HepG2 (cell line): Measurements from ENCODE around the gene FALEC. TPM values are rescaled to one million over a fixed set of nuclear protein-coding genes. Genes with fewer than 3 reads are reported as not detected.

Experiments used
- ARID4A ChIP-seq: sonication (generic); formaldehyde crosslinking; IDR thresholded peaks from 2 replicates; pipeline ENCODE4 v1.5.0; 2020; ENCODE audit warnings: mild to moderate bottlenecking, missing genetic modification reagents, borderline replicate concordance
- FOXA3 ChIP-seq: IDR thresholded peaks from 2 replicates; pipeline ENCODE4 v1.6.1; 2016; ENCODE audit warnings: missing genetic modification reagents, missing compliant biosample characterization
- GABPB1 ChIP-seq: IDR thresholded peaks from 2 replicates; pipeline ENCODE4 v1.6.1; 2016; ENCODE audit warnings: mild to moderate bottlenecking, missing genetic modification reagents, moderate library complexity, missing compliant biosample characterization
- GPBP1L1 ChIP-seq: sonication (generic); formaldehyde crosslinking; IDR thresholded peaks from 2 replicates; pipeline ENCODE4 v1.5.0; 2020; ENCODE audit warnings: mild to moderate bottlenecking, missing genetic modification reagents
- HMG20B ChIP-seq: conservative IDR thresholded peaks from 2 replicates; pipeline ENCODE4 v1.6.1; 2016; ENCODE audit warnings: missing genetic modification reagents, missing compliant biosample characterization
- ISL2 ChIP-seq: sonication (generic); formaldehyde crosslinking; IDR thresholded peaks from 2 replicates; pipeline ENCODE4 v1.5.0; 2020; ENCODE audit warnings: missing genetic modification reagents
- MYC ChIP-seq: sonication (generic); formaldehyde crosslinking; IDR thresholded peaks from 2 replicates; pipeline ENCODE4 v1.9.0; 2021; ENCODE audit warnings: missing genetic modification reagents, borderline replicate concordance
- NRL ChIP-seq: sonication (generic); formaldehyde crosslinking; IDR thresholded peaks from 2 replicates; pipeline ENCODE4 v1.5.0; 2020; ENCODE audit warnings: missing genetic modification reagents, mild to moderate bottlenecking, moderate library complexity, borderline replicate concordance
- RAD21 ChIP-seq: fragments of 450-650 bp; formaldehyde crosslinking; IDR thresholded peaks from 2 replicates; pipeline ENCODE4 v1.5.0; 2020; ENCODE audit warnings: mild to moderate bottlenecking
- RARG ChIP-seq: sonication (generic); formaldehyde crosslinking; IDR thresholded peaks from 2 replicates; pipeline ENCODE4 v1.4.0; 2020; ENCODE audit warnings: low read depth, mild to moderate bottlenecking, missing genetic modification reagents
- RXRA ChIP-seq: sonication (generic); formaldehyde crosslinking; IDR thresholded peaks from 2 replicates; pipeline ENCODE4 v1.5.1; 2020; ENCODE audit warnings: missing genetic modification reagents
- RXRB ChIP-seq: IDR thresholded peaks from 2 replicates; pipeline ENCODE4 v1.6.1; 2016; ENCODE audit warnings: borderline replicate concordance, missing genetic modification reagents, missing compliant biosample characterization
- SIN3B ChIP-seq: fragments of 150-350 bp; IDR thresholded peaks from 2 replicates; pipeline ENCODE4 v1.6.1; 2014; ENCODE audit warnings: low read length
- ZNF235 ChIP-seq: sonication (generic); formaldehyde crosslinking; IDR thresholded peaks from 2 replicates; pipeline ENCODE4 v1.8.1; 2023; ENCODE audit warnings: mild to moderate bottlenecking, missing genetic modification reagents, borderline replicate concordance
- ZNF362 ChIP-seq: sonication (generic); formaldehyde crosslinking; IDR thresholded peaks from 2 replicates; pipeline ENCODE4 v1.4.0; 2020; ENCODE audit warnings: missing genetic modification reagents, mild to moderate bottlenecking, borderline replicate concordance
- ZNF615 ChIP-seq: sonication (generic); formaldehyde crosslinking; IDR thresholded peaks from 2 replicates; pipeline ENCODE4 v1.5.0; 2020; ENCODE audit warnings: mild to moderate bottlenecking, missing genetic modification reagents, borderline replicate concordance
- ZNF7 ChIP-seq: IDR thresholded peaks from 2 replicates; pipeline ENCODE4 v1.6.1; 2016; ENCODE audit warnings: missing biosample characterization, missing genetic modification reagents
- ZNF782 ChIP-seq: sonication (generic); formaldehyde crosslinking; IDR thresholded peaks from 2 replicates; pipeline ENCODE4 v1.4.0; 2020; ENCODE audit warnings: missing genetic modification reagents, mild to moderate bottlenecking, borderline replicate concordance
- ZNF800 ChIP-seq: sonication (generic); formaldehyde crosslinking; IDR thresholded peaks from 2 replicates; pipeline ENCODE4 v1.4.0; 2020; ENCODE audit warnings: missing genetic modification reagents
- polyA plus RNA-seq, 8 experiments: library from polyadenylated mRNA; depleted of rRNA in 3 of 8; stranded (reverse) in 7 of 8; unstranded in 1 of 8; fragments of >200 nt; fragmentation: Illumina TruSeq in 4 of 8; extraction: Trizol in 4 of 8; gene quantifications; 2 replicates each; pipeline versions ENCODE4 v1.2.1 to v1.2.3, GENCODE V29; 2011 to 2016; ENCODE audit warnings: low read depth in 4 of 8, missing spikeins in 1 of 8, mixed read lengths in 1 of 8; ENCODE audit not compliant: insufficient read depth in 1 of 8
- total RNA-seq, 5 experiments: library from RNA; depleted of rRNA; stranded (reverse); fragments of >200 nt; fragmentation: Illumina TruSeq; extraction: Trizol; gene quantifications; 2 replicates each; pipeline ENCODE4 v1.2.3, GENCODE V29; 2016; ENCODE audit warnings: low read depth in 1 of 5
- TF ChIP-seq, protein P1 (sequence below): sonication (generic); formaldehyde crosslinking; conservative IDR thresholded peaks from 2 replicates; pipeline ENCODE4 v1.8.0; 2022; ENCODE audit warnings: mild to moderate bottlenecking, moderate library complexity, missing genetic modification reagents

The FALEC gene
- total and polyA plus RNA-seq, 2 of the 13 experiments (the other 11 are each of a cell fraction or from before 2014, with no cell fraction given), result 0.33 to 0.71 TPM

- TF ChIP-seq ARID4A (CRISPR knock-in tag) (peak; percentile 17; the same call in 1 of the 2 replicates), ZNF615 (CRISPR knock-in tag) (no peak), GABPB1 (CRISPR knock-in tag) (no peak), ZNF800 (CRISPR knock-in tag) (no peak), ISL2 (CRISPR knock-in tag) (peak; percentile 57; the same call in 1 of the 2 replicates), MYC (CRISPR knock-in tag) (no peak), ZNF782 (no peak), HMG20B (CRISPR knock-in tag) (no peak), GPBP1L1 (CRISPR knock-in tag) (no peak), SIN3B (no peak), RXRA (CRISPR knock-in tag) (no peak), RXRB (peak; percentile 77), ZNF235 (no peak), NRL (CRISPR knock-in tag) (no peak), ZNF7 (CRISPR knock-in tag) (0 out of 2 replicates have a peak, but pooled peaks have one; percentile 49), RAD21 (CRISPR knock-in tag) (no peak), FOXA3 (0 out of 2 replicates have a peak, but pooled peaks have one; percentile 34), ZNF362 (CRISPR knock-in tag) (peak; percentile 66; the same call in 1 of the 2 replicates), RARG (no peak)
- TF ChIP-seq, protein P1, sequence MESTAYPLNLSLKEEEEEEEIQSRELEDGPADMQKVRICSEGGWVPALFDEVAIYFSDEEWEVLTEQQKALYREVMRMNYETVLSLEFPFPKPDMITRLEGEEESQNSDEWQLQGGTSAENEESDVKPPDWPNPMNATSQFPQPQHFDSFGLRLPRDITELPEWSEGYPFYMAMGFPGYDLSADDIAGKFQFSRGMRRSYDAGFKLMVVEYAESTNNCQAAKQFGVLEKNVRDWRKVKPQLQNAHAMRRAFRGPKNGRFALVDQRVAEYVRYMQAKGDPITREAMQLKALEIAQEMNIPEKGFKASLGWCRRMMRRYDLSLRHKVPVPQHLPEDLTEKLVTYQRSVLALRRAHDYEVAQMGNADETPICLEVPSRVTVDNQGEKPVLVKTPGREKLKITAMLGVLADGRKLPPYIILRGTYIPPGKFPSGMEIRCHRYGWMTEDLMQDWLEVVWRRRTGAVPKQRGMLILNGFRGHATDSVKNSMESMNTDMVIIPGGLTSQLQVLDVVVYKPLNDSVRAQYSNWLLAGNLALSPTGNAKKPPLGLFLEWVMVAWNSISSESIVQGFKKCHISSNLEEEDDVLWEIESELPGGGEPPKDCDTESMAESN (CRISPR knock-in tag), result no peak
These were observed 35.6 kb upstream of the FALEC start (continued) for GRCh38 chr1:150479927-150480352.
